Muscle layer of colon (tissue), 2 donors: ENCODE results near the gene CASP5.

Experiments
- H3K27ac ChIP-seq: one replicate; pipeline ENCODE4 v1.7.0; 2013; ENCODE audit warnings: low read depth, mild to moderate bottlenecking, low read length, moderate library complexity
- H3K27me3 ChIP-seq, 2 donors: one replicate each; pipeline ENCODE4 v1.7.0; 2013; ENCODE audit warnings: low read length in 2 of 2, mild to moderate bottlenecking in 2 of 2; ENCODE audit not compliant: insufficient read depth in 2 of 2, control insufficient read depth in 1 of 2
- H3K36me3 ChIP-seq: one replicate; pipeline ENCODE4 v1.7.0; 2013; ENCODE audit warnings: mild to moderate bottlenecking, low read length; ENCODE audit not compliant: insufficient read depth
- H3K4me1 ChIP-seq: one replicate; pipeline ENCODE4 v1.7.0; 2013; ENCODE audit warnings: mild to moderate bottlenecking, low read length; ENCODE audit not compliant: insufficient read depth
- H3K4me3 ChIP-seq, 2 donors: one replicate each; pipeline ENCODE4 v1.7.0; 2013; ENCODE audit warnings: low read length in 2 of 2, low read depth in 1 of 2, mild to moderate bottlenecking in 1 of 2, moderate library complexity in 1 of 2
- H3K9ac ChIP-seq: one replicate; pipeline ENCODE4 v1.7.0; 2013; ENCODE audit warnings: low read length
- H3K9me3 ChIP-seq: one replicate; pipeline ENCODE4 v1.7.0; 2013; ENCODE audit warnings: mild to moderate bottlenecking, low read length
- donor health status: abdominal sarcoma.
- donor health status: Adenocarcinoma of cecum.

Gene CASP5

DNA sequence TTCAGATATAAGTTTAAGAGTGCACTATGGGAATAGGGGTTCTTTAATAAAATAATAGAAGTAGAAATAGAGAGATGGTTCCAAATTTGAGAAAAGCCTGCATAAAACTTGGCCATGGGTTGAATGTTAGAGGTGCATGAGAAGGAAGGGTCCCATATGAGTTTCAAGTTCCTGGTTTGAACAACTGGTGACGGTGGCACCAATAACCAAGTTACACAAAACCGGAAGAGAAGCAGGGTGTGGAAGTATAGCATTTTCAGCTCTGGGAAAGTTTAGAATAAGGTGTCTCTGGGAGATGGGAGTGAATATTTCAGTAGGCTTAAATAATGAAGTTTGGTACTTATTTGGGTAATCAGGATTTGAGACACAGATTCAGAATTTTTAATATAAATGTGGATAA lies 9.5 kb upstream of the CASP5 start:
- Histone ChIP-seq H3K4me1 (peaks cover 5% of the 10 kb centered on the region), H3K9ac (no peak overlapping the region), H3K4me3 (no peak overlapping the region)

GRCh38 chr11:105027678-105028077 lies 4.7 kb upstream of the CASP5 start:
- H3K9ac ChIP-seq: no peak overlapping the region
- H3K9me3 ChIP-seq: no peaks in the 10 kb centered on the region
- no peaks in the 10 kb centered on the region for H3K4me1 ChIP-seq
- H3K36me3 ChIP-seq: peaks cover 4% of the 10 kb centered on the region
- no peak overlapping the region for H3K4me3 ChIP-seq
- no peak overlapping the region for H3K27ac ChIP-seq
- H3K27me3 ChIP-seq: no peaks in the 10 kb centered on the region

More for the DNA sequence above, 9.5 kb upstream of the CASP5 start:
- Histone ChIP-seq H3K27ac (no peak overlapping the region), H3K27me3 (no peaks in the 10 kb centered on the region), H3K36me3 (peaks cover 4% of the 10 kb centered on the region), H3K9me3 (no peaks in the 10 kb centered on the region)

GRCh38 chr11:105024394-105024793 lies 1.4 kb upstream of the CASP5 start:
- no peaks in the 10 kb centered on the region for H3K27me3 ChIP-seq
- H3K9ac ChIP-seq: no peak overlapping the region
- H3K4me3 ChIP-seq: no peak overlapping the region
- H3K27ac ChIP-seq: no peak overlapping the region
- no peaks in the 10 kb centered on the region for H3K36me3 ChIP-seq
- H3K9me3 ChIP-seq: no peaks in the 10 kb centered on the region
- H3K4me1 ChIP-seq: no peaks in the 10 kb centered on the region

GRCh38 chr11:105022527-105022926 lies 441 bp downstream of the CASP5 start:
- Histone ChIP-seq H3K27ac (no peak overlapping the region), H3K9ac (no peak overlapping the region), H3K4me1 (no peaks in the 10 kb centered on the region), H3K4me3 (no peak overlapping the region), H3K36me3 (no peaks in the 10 kb centered on the region), H3K9me3 (no peaks in the 10 kb centered on the region), H3K27me3 (no peaks in the 10 kb centered on the region)

DNA sequence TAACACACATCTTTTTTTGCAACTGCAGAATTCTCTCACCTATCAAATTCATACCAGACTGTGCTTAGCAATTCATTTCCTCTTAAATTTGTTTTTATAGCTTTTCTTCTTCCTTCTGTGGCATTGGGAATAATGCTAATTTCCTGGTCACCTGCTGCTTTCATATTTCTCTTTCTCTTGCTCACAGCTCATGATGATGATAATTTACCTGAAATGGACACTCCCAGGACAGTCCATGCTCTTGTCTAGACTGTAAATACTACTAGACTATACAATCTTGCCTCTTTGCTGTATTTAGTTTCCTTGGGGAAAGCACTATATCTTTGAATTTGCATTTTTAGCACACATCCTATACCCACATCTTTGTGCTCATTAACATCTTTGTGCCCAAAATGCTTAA lies 15.5 kb downstream of the CASP5 start:
- no peak overlapping the region for H3K27ac ChIP-seq
- H3K9ac ChIP-seq: no peak overlapping the region
- no peaks in the 10 kb centered on the region for H3K27me3 ChIP-seq
- no peak overlapping the region for H3K4me3 ChIP-seq
- no peaks in the 10 kb centered on the region for H3K36me3 ChIP-seq
- H3K4me1 ChIP-seq: no peaks in the 10 kb centered on the region
- no peaks in the 10 kb centered on the region for H3K9me3 ChIP-seq

DNA sequence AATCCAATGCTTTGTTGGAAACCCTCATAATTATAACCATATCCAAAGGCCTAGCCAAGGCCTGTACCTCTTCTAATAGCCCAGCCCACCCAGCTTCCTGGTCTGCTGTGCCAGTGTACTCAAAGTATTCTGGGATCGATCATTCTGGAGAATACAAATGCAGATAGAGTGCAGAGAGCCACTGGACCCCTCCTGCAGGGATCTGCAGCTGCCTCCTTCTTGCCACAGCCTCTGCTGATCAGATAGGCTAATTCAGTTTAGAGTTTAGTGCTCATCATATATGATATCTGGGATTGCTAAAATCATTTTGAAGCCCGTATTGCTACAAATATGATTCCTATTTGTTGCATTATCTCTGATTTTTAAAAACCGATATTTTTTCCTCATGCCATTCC lies 17.5 kb downstream of the CASP5 start:
- H3K4me3 ChIP-seq: no peak overlapping the region
- H3K27ac ChIP-seq: no peak overlapping the region
- H3K4me1 ChIP-seq: no peaks in the 10 kb centered on the region
- H3K27me3 ChIP-seq: no peaks in the 10 kb centered on the region
- no peak overlapping the region for H3K9ac ChIP-seq
- no peaks in the 10 kb centered on the region for H3K9me3 ChIP-seq
- H3K36me3 ChIP-seq: no peaks in the 10 kb centered on the region

DNA sequence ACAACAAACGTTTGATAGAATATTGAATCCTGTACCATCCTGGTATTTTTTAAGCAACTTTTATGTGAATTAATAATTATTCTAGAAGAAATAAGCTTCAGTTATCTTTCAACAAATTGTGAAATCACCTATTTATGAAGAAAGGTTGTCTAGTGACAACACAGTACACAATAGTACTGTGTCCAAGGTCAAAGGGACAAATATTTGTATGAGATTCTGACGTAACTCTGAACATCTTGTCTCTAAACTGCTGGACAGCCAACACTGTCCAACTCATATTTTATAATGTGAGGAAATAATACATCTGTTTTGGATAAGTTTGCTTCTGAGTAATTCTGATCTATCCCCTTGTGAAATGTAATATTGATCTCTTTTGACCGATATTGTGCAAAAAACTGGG lies 18.9 kb downstream of the CASP5 start:
- Histone ChIP-seq H3K27ac (no peak overlapping the region), H3K4me3 (no peak overlapping the region), H3K4me1 (no peaks in the 10 kb centered on the region), H3K9me3 (no peaks in the 10 kb centered on the region), H3K27me3 (no peaks in the 10 kb centered on the region), H3K36me3 (no peaks in the 10 kb centered on the region), H3K9ac (no peak overlapping the region)

GRCh38 chr11:105003151-105003550 lies 19.8 kb downstream of the CASP5 start:
- Histone ChIP-seq H3K27ac (no peak overlapping the region), H3K9me3 (no peaks in the 10 kb centered on the region), H3K4me3 (no peak overlapping the region), H3K9ac (no peak overlapping the region), H3K27me3 (no peaks in the 10 kb centered on the region), H3K36me3 (no peaks in the 10 kb centered on the region), H3K4me1 (no peaks in the 10 kb centered on the region)

GRCh38 chr11:105000797-105001196 lies 22.2 kb downstream of the CASP5 start:
- Histone ChIP-seq H3K4me3 (no peak overlapping the region), H3K4me1 (no peaks in the 10 kb centered on the region), H3K9me3 (no peaks in the 10 kb centered on the region), H3K27ac (no peak overlapping the region), H3K36me3 (no peaks in the 10 kb centered on the region), H3K9ac (no peak overlapping the region), H3K27me3 (no peaks in the 10 kb centered on the region)

- Histone ChIP-seq H3K9ac (no peak overlapping the region), H3K4me1 (no peaks in the 10 kb centered on the region), H3K36me3 (no peaks in the 10 kb centered on the region), H3K9me3 (no peaks in the 10 kb centered on the region), H3K4me3 (no peak overlapping the region), H3K27ac (no peak overlapping the region), H3K27me3 (no peaks in the 10 kb centered on the region)
Measured at GRCh38 chr11:105000167-105000566, 22.8 kb downstream of the CASP5 start.

DNA sequence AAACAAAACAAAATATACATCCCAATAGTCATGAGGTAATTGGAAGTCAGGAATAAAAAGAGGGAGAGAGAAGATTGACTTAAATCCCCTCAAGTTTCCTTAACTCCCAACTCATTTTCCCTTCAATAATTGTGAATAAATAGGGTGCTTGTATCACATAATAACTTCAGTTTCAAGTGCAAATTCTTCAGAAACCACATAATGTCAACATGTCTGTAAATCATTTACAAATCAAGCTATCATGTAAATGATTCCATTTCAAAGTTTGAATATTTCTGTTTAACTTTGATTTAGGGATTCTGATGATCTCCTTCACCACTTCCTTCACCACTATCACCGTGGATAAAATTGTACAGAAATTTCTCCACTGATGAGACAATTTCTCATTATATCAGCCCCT lies 23.2 kb downstream of the CASP5 start:
- no peak overlapping the region for H3K9ac ChIP-seq
- H3K4me1 ChIP-seq: no peaks in the 10 kb centered on the region
- H3K4me3 ChIP-seq: no peak overlapping the region
- no peak overlapping the region for H3K27ac ChIP-seq
- no peaks in the 10 kb centered on the region for H3K27me3 ChIP-seq
- no peaks in the 10 kb centered on the region for H3K36me3 ChIP-seq
- H3K9me3 ChIP-seq: no peaks in the 10 kb centered on the region

DNA sequence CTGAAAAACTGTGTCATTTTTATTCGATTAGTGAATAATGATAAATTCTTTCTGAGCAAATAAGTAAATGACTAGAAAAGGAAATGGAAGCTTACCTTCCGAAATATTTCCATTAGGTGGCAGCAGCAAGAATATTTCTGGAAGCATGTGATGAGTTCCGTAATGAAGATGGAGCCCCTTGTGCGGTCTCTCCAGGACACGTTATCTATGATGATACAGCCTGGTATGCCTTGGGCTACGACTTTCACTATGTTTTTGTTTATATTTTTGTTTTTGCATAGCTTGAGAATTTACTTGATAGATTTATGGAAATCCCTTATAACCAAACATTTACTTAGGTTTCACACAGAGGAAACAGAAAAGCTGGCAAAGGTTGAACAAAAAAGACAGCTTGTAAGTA lies 25.7 kb downstream of the CASP5 start:
- Histone ChIP-seq H3K4me3 (no peak overlapping the region), H3K9ac (no peak overlapping the region), H3K27me3 (no peaks in the 10 kb centered on the region), H3K4me1 (no peaks in the 10 kb centered on the region), H3K9me3 (no peaks in the 10 kb centered on the region), H3K36me3 (no peaks in the 10 kb centered on the region), H3K27ac (no peak overlapping the region)
